ENCODE results near the gene TEX53.

TEX53 gene

GRCh38 chr9:114633438-114634089, 24.0 kb downstream of the TEX53 start:
- DNase-seq (ENCODE audit: low read depth), result no peak

DNA sequence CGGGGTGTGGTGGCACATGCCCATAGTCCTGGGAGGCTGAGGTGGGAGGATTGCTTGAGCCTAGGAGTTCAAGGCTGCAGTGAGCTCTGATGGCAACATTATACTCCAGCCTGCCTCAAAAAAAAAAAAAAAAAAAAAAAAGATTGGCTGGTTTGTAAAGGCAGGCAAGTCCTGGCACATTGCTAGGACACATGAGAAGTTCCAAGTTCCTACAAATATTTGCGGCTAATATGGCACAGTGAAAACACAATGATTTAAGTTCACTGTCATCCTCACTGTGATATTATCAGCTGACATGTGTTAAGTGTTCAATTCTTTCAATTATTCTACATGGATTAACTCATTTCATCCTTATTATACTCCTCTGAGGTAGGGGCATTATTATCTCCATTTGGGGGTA, 26.4 kb downstream of the TEX53 start:
- DNase-seq (ENCODE audit: low read depth), result no peak

GRCh38 chr9:114629563-114630090, 28.0 kb downstream of the TEX53 start:
- no peak for DNase-seq (ENCODE audit: low read depth)

DNA sequence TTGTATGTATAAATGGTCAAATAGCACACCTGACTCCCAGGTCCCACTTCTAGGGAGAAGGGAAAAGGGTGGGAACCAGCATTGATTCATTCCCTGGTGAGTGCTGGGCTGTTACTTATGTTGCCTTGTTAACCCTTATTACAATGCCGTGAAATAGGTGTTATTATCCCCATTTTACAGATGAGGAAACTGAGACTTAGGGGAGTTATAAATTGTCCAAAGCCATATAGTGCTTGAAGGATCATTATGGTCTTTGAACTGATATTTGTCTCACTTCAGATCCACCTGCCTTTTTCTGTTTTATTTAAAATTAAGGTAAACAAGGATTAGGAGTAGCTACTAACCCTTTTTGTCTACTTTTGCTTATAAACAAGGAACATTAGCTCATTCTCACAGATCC, 30.1 kb downstream of the TEX53 start:
- no peak for DNase-seq (ENCODE audit: low read depth)

DNA sequence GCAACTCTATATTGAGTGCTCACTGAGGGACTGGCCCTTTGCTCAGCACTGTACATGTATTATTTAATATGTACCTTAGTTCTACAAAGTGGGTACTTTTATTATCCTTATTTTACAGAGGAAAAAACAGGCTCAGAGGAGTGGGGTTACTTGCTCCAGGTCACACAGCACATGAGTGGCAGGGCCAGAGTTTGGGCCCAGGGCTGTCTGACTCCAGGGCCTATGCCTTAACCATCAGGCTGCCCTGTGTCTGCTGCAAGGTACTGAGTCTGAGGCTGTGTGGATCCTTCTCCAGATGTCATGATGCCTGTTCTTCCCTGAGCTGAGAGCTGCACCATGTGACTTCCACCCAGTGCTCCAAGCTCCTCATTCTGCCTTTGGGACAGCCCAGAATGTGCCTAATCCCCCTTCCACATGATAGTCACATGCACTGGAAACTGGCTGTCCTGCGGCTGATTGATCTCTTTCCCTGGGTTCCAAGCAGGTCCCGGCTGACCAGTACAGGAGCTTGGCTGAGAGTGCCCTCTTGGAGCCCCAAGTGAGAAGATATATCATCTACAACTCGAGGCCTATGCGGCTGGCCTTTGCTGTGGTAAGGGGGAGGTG, 31.1 kb downstream of the TEX53 start:
- DNase-seq (ENCODE audit: low read depth), result no peak

DNA sequence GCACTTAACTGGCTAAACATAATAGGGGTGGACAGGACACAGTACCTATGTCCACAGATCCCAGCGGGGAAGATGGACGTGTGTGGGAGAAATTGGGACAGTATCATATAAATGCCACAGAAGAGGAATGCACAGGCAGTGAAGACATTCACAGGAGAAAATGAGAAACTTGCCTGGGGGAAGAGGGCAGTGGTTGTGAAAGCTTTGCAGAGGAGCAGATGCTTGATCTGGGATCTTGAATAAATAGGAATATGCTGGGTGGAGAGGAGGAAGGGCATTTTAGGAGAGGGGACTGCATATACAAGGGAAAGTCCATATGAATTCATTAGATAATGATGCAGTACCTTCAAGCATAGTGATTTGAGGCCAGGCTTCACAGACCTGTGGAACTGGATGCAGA, 32.9 kb downstream of the TEX53 start:
- no peak for DNase-seq (ENCODE audit: low read depth)

DNA sequence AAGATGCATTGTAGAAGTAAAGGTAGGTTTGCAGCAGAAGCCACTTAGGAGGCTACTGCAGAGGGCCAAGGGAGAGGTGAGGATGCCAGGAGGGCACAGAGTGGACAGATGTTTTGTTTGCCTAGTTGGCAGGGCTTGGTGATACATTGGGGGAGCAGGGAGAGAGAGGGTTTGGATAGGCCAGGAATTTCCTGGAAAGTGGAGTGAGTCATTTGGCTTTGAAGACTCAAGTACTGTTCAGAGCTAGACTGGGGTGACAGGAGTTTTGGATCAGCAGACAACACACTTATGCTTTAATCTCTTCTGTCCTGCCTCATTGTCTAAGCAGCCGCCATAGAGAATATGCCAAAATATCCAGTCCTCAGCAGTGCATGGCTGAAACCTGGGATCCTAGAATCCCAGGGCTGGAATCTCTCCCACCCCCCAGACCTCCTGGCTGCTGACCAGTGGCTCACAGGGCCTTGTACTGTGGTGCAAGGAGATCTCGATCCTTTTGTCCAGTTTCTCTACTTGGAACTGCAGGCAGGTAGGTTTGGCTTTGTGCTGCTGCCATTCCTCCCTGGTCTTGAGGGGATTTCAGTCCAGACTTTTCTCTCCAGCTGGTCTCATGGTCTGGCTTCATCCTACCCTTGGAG, 35.5 kb downstream of the TEX53 start:
- no peak for DNase-seq (ENCODE audit: low read depth)

- DNase-seq (ENCODE audit: low read depth), result no peak
Observed at GRCh38 chr9:114621561-114621960, 36.0 kb downstream of the TEX53 start.

DNA sequence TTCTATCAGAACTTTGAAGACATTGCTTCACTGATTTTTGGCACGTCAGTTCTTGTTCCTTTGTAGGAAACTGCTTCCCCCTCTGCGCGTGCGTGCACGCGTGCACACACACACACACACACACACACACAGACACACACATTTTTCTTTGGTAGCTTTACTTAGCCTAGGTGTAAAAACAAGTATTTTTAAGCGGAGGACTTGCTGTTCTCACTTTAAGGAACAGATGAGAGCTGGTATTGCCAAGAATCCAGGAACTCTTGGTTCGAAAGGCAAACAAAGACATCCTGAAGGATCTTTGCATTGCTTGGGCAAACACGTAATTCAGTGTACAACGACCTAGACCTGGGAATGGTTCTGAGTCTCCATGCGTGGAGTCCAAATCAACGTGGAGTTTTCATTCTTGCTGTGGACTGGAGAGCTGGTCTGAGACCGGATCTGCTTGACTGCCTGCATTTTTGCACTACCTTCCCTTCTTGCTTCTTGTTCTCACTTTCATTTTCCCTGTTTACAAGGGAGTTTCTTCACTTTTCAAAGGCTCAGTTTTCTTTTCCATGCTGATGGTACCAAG, 38.3 kb downstream of the TEX53 start:
- DNase-seq (ENCODE audit: low read depth), result no peak

DNA sequence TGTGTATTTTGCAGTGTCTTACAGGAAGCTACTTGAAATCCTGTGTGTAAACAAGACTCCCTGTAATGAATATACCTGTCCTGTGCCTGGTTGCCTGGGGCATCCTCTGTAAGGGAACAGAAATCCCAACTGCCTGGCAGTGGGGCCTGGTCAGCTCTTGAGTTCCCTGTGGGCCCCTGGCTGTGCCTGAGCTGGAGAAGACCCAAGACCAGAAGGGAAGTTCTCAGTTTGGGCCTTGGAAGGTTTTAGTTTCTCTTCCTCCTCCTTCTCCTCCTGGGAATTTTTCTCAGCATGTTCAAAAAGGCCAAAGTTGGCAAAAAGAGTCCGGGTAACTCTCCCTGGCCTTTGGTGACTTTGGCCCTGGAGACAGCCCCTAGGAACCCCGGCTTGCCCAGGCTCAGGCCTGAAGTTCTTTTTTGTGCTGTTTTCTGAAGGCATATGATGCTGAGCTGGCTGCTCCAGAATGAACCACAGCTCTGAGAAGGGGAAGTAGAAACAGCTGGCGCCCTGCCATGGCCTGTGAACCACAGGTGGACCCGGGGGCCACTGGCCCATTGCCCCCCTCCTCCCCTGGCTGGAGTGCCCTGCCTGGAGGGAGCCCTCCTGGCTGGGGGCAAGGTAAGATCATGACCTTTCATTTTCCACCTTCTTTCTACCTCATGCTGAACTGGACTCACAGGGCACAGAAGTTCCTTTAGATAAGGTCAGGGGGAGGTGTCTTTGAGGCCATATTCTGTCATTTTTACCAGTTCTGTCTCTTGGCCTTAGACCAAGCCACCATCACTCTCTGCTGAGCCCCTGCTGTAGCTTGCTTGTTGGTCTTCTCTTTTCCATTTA, 40.7 kb downstream of the TEX53 start:
- no peak for DNase-seq (ENCODE audit: low read depth)

DNA sequence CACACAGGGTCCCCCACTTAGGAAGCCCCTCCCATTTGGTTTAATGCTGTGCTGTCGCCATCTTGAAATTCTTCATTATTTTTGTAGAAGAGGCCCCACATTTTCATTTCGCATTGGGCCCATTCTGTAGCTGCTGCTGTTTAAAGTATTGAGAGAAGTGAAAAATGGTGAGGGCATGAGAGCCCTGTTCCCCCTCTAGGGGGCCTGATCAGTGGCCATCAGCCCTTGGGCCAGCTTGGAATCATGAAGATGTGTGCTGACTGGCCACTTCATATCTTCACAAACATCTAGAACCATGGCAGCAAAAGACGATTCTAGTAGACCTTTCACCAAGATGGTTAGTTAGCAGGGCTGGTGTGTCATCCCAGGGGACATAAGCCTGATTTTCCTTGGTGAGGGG, 43.2 kb downstream of the TEX53 start:
- no peak for DNase-seq (ENCODE audit: low read depth)

GRCh38 chr9:114613919-114614318, 43.7 kb downstream of the TEX53 start:
- no peak for DNase-seq (ENCODE audit: low read depth)

DNA sequence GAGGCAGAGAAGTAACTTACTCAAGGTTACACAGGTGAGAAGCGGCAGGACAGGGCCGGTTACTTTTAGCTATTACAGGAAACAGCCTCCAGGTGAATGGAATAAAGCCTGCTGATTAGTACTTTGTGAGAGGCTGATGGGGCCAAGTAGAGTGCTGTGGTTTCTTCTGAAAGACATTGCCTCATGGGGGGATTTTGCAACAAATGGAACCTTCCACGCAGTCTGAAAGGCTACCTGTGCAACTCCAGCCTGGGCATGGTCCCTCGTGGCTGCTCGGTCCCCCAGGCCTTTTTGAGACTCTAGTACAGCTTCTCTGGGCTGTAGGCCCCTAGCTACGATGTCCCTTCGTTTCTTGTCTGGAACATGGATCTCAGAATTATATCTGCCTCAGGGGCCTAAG, 44.5 kb downstream of the TEX53 start:
- no peak for DNase-seq (ENCODE audit: low read depth)

DNA sequence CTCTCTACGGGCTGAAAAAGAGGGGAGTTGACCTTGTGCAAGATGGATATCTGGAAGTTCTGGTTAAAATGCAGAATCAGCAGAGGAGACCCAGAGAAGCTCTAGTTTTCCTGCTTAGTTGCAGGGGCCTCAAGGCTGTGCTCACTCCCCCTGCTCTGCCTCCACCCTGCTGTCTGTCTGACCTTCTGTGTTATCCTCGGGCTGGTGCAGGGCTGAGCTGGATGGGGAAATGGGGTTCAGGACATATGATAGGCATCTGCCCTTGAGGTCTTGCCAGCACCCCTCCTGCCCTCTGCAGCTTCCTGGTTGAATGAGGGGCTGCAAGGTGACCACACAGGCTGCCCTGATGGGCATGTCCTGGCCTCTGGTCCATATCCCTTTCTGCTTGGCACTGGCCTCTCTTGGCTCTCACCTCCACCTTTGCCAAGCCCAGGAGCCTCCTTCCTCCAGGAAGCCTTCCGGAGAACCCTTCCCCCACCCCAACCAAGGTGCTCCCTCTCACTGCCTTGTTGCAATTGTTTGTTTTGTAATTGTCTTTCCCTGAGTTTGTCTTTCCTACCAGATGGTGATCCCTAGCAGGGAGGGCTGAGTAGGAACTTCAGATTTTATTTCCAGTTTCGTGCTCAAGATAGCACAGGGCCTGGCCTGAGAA, 45.2 kb downstream of the TEX53 start:
- no peak for DNase-seq (ENCODE audit: low read depth)

- no peak for DNase-seq (ENCODE audit: low read depth)
Observed at GRCh38 chr9:114611516-114612271, 45.9 kb downstream of the TEX53 start.

GRCh38 chr9:114608525-114608796, 49.1 kb downstream of the TEX53 start:
- no peak for DNase-seq (ENCODE audit: low read depth)

- no peak for DNase-seq (ENCODE audit: low read depth)
Observed at GRCh38 chr9:114607671-114608524, 49.7 kb downstream of the TEX53 start.

GRCh38 chr9:114606597-114607207, 50.9 kb downstream of the TEX53 start:
- no peak for DNase-seq (ENCODE audit: low read depth)
